ENCODE data around the gene DPYD.
A peak's percentile ranks its signal among the peaks of the same experiment; 100 is the strongest.

The DPYD gene

DNA sequence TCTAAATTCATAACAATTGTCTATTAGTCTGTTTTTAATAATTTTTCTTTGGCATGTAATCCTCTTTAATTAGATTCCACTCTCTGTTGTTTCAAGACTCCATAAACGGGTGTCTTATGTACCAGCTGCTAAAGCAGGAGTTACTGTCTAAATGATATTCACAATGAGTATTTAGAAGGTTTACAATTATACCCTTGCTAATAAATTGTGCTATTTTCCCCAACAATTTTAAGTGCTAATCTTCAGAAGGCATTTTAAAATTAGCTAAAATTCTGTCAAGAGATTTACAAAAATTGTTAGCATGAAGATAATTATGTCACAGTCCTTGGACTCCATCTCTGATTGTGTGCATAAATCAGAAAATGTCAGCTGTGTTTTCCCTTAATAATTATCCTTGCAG, 83.7 kb downstream of the DPYD start:
- FAIRE-seq: no peak

DNA sequence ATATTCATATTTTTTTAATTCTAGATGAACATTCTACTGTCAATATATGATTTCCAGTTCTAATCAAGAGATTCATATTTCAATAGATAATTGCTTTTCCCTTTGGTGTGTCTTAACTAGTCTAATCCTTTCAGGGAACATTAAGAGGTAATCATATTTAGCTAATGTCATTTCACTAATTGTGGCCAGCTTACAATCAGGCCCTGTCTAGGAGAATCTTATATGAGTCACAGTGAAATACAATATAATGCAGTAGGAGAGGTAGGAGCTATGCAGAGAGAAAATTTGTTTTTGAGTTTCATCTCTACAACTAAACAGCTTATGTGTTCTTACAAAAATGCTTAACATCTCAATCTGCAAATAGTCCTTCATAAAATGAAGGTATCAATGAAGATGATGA, 85.9 kb downstream of the DPYD start:
- FAIRE-seq: no peak

DNA sequence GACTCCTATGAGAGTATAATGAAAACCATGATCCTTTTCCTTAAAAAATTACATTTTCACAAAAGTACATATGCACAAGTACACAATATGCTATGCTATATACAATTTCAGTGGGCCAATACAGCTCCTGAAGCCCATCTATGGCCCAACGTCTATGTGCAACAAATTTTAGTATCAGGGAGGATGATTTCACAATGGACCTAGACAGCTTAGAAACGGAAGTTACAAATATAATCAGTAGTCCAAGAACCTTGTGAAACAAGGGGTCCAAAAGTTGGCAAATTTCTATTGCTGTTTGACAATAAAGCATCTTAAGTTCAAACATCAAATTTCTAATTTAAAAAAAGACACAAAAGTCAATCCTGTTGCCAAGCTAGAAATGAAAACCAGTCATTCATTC, 87.0 kb downstream of the DPYD start:
- FAIRE-seq: no peak

DNA sequence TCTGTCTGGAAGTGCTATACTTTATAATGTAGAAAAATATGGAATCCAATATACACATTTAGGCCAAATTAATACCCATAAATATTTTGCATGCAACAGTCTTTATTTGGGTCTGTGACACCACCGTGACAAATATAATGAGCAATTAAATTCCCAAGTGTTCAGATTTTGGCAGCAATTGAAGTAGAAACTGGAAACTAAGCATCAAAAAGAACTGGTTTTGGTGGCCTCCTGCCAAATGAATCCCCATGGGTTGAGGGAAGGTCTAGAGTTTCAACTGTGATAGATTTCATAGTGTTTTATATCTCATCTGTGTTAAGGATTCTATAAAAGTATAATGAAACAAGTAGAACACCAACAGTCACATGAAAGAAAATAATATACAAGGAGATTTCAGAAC, 88.4 kb downstream of the DPYD start:
- FAIRE-seq: no peak

DNA sequence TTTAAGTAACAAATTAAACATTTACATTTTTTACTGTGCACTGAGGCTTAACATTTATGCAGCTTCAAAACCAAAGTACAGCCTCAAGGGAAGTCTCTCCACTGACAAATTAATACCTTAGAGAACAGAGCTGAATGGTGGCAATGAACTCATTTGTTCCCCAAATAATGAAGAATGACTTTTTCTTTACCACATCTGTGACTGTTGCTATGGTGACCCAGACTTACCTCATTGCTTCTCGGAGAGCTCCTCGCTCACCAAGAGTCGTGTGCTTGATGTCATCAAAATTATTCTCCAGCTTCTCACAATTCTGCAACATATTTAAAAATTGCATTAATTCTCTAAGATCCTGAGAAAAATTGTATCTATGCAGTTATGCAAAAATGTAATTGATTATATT, 92.9 kb downstream of the DPYD start:
- no peak for FAIRE-seq

DNA sequence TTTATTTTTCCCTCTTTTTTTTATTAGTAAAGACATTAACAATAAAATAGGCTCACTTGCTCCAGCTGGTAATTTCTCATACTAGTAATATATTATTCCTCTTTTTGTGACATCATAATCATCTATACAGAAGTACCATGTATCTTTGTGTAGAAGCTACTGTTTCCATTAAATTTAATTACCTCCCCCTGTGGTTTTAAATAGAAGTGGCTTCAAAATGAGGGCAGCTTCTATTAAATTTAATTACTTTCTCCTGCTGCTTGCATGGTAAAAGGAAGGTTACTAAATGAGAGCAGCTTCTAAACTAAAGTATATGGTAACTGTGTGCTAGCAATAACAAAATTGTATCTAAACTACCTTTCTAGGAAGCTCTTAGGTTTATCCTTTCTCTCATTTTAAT, 94.0 kb downstream of the DPYD start:
- no peak for FAIRE-seq

DNA sequence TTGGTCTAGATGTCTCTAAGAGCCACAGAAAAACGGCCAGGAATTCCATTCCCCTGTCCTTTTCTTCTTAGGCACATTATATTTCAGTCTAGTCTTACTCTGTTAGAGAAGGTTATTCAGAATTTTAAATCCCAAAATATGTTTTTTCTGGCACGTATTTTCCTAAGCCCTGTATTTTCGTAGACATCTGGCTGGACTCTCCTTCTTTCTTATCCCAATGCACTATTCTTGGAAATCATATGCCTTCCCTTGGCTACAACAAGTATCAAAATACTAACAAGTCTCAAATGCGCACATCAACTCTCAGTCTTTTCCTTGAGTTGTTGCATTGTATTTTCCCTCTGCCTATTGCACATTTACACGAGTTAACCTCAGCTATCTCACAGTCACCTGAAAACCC, 96.2 kb downstream of the DPYD start:
- no peak for FAIRE-seq

GRCh38 chr1:97824200-97824599, 96.6 kb downstream of the DPYD start:
- FAIRE-seq: no peak

- FAIRE-seq: peak; percentile 80
Measured at GRCh38 chr1:97820470-97821188, 100.2 kb downstream of the DPYD start.

DNA sequence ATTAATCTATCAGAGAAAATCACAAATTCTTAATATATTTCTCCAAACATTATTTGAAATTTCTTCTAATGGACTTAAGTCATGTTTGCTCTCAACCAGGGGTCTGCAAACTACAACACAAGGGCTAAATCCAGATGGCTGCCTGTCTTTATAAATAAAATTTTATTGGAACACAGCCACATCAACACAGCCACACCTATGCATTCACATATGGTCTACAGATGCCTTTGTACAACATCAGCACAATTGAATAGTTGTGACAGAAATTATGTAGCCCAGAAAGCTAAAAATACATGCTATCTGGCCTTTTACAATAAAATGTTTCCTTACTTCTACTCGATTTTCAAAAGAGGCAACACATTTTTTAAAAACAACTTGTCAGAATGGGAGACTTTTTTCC, 103.9 kb downstream of the DPYD start:
- FAIRE-seq: no peak

DNA sequence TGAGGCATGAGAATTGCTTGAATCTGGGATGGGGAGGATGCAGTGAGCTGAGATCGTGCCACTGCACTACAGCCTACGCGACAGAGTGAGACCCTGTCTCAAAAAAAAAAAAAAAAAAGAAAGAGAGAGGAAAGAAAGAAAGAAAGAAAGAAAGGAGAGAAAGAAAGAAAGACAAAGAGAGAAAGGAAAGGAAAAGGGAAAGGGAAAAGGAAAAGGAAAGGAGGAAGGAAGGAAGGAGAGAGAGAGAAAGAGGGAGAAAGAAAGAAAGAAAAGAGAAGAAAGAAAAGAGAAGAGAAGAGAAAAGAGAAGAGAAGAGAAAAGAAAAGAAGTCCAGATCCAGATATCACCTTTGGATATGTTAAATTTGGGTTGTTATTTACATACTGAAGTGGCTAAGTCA, 106.0 kb downstream of the DPYD start:
- FAIRE-seq: no peak

- FAIRE-seq: no peak
Measured at GRCh38 chr1:97814121-97814520, 106.7 kb downstream of the DPYD start.

- no peak for FAIRE-seq
Measured at GRCh38 chr1:97812076-97812475, 108.8 kb downstream of the DPYD start.

DNA sequence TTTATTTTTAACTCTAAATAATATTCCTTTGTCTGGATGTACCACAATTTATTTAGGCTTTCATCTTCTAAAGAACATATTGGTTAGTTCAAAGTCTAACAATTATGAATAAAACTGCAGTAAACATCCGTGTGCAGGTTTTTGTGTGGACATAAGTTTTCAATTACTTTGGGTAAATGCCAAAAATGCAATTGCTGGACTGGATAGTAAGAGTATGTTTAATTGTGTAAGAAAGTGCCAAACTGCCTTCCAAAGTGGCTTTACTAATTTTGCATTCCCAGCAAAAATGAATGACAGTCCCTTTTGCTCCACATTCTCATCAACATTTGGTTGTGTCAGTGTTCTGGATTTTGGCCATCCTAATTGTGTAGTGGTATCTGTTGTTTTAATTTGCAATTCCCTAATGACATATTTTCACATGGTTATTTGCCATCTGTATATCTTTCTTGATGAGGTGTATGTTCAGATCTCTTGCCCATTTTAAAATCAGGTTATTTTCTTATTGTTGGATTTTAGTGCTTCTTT, 113.8 kb downstream of the DPYD start:
- FAIRE-seq: no peak

DNA sequence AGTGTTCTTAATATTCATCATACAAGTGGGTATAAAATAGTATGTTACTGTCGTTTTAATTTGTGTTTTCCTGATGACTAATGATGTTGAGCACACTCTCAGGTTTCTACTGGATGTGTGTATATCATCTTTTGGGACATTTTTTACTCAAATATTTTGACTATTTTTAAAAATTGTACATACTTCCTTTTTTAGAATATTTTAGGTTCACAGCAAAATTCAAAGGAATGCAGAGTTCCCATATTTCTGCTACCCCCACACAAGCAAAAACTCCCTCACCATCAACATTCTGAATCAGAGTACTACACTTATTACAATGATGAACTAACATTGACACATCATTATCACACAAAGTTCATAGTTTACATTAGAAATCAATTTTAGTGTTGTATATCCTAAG, 114.5 kb downstream of the DPYD start:
- no peak for FAIRE-seq

DNA sequence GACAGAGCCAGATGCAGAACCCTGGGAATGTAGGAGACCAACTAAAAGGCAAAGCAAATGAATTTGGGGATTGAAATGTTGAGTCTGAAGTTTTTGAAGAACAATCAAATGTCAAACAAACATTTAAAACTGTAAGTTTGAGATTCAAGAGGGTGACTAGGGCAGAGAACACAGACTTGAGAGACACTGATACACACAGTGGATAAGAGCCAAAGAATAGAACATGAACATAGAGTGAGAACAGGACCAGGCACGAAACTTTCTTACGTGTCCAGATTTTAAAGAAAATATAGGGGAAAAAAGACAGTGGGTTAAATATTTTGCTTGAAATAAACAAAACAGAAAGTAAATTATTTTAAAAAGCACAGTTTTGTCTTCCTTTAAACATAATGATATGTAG, 115.7 kb downstream of the DPYD start:
- no peak for FAIRE-seq

GRCh38 chr1:97803026-97803425, 117.8 kb downstream of the DPYD start:
- FAIRE-seq: no peak

DNA sequence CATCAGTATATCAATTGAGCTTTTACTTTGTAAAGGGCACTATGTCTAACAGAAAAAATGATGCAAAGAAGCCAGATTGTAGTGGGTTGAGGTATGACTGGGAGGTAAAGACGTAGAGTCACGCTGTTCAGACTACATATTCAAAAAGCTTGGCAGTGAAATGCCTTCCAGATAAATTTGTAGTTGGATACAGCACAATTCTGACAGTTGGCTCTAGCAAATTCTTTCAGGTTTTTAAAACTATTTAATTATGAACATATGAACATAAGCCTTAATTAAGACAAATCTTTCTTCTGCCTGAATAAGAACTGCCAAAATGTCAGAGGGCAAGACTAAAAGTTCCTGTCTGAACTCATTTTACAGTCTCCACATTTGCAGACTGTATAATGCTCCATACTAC, 118.8 kb downstream of the DPYD start:
- FAIRE-seq: no peak

GRCh38 chr1:97797403-97798183, 123.2 kb downstream of the DPYD start:
- no peak for FAIRE-seq

DNA sequence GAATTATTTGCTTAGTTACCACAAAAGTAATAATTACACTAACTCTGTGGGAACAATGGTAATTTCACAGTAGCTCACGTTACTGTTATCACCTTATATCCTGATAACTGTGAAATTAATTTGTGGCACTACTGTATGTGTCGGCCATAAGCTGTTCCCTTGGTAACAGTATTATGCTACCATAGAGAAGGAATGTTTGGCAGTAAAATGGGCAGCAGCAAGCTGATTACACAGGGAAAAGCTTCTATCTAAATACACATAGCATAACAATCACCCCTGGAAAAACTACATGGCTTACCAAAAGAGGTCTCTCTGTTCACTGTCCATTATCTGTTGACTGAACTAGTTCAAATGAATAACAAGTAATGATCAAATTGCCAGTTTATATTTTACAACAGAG, 124.1 kb downstream of the DPYD start:
- no peak for FAIRE-seq

GRCh38 chr1:97792655-97793054, 128.2 kb downstream of the DPYD start:
- FAIRE-seq: no peak

GRCh38 chr1:97791251-97791650, 129.6 kb downstream of the DPYD start:
- no peak for FAIRE-seq

DNA sequence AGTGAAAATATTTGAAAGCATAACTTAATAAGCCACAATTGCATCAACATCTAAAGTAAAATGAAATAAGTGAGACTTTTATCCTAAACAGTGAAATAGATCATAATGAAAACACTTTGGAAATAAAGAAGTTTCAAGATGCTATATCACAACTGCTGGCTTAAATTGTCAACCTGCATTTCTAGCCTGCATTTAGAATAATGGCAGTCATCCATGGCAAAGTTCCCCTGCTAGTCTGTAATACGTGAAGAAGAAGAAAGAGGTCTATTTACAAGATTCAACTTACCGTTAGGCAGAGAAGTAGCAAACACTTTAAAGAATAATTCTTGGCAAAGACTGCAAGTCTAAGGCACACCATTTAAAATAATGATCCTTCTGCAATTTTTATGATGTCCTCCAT, 133.6 kb downstream of the DPYD start:
- FAIRE-seq: no peak

DNA sequence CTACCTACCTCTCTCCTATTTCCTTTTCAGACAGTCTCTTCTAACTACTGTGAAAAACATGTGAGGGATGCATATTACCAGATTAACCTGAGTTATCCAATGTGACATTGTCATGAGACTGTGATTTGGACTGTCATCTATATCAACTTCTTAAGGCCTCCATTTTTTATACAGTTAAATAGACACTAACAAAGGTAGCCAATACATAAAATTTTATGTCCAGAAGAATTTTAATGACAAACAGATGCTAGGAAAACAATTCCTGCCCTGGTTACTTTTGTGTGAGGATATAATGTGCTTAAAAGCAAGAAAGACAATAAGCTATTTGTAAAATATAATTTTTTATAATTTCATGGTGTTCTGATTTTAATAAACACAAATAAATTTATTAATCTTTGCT, 136.2 kb downstream of the DPYD start:
- no peak for FAIRE-seq

DNA sequence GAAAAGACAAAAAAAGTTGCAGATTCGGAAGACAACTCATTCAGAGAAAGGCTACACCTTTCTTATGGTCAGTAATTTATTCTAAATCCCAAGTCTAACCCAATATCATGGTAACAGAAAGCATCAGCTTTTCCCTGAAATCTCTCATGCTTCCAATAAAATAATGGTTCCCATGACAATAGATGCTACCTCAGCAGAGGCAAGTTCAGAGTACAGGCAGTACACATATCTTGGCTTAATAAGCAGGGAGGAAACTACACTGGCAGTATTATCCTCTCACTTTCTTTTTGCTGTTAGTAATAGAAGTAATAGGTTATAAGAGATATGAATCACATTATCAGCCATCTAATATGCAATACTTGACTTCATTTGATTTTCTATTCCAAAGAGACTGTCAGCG, 137.1 kb downstream of the DPYD start:
- no peak for FAIRE-seq
